ENCODE measurements around the gene SPTBN1. TPM values are rescaled to one million over a fixed set of nuclear protein-coding genes. Genes with fewer than 3 reads are reported as not detected.

SPTBN1 gene
- total and polyA plus RNA-seq, 2 of the 13 experiments (the other 11 are each of a cell fraction or from before 2014, with no cell fraction given), result 123 to 299 TPM

GRCh38 chr2:54613794-54614257 lies 157.7 kb downstream of the SPTBN1 start (continued):
- TF ChIP-seq, protein P1, sequence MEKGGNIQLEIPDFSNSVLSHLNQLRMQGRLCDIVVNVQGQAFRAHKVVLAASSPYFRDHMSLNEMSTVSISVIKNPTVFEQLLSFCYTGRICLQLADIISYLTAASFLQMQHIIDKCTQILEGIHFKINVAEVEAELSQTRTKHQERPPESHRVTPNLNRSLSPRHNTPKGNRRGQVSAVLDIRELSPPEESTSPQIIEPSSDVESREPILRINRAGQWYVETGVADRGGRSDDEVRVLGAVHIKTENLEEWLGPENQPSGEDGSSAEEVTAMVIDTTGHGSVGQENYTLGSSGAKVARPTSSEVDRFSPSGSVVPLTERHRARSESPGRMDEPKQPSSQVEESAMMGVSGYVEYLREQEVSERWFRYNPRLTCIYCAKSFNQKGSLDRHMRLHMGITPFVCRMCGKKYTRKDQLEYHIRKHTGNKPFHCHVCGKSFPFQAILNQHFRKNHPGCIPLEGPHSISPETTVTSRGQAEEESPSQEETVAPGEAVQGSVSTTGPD (CRISPR knock-in tag; IDR thresholded peaks at IDR 0.05), result no peak
- TF ChIP-seq TBP (CRISPR knock-in tag; IDR thresholded peaks at IDR 0.05), result no peak
- TF ChIP-seq, protein P2, sequence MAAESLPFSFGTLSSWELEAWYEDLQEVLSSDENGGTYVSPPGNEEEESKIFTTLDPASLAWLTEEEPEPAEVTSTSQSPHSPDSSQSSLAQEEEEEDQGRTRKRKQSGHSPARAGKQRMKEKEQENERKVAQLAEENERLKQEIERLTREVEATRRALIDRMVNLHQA (CRISPR knock-in tag; IDR thresholded peaks at IDR 0.05), result no peak

DNA sequence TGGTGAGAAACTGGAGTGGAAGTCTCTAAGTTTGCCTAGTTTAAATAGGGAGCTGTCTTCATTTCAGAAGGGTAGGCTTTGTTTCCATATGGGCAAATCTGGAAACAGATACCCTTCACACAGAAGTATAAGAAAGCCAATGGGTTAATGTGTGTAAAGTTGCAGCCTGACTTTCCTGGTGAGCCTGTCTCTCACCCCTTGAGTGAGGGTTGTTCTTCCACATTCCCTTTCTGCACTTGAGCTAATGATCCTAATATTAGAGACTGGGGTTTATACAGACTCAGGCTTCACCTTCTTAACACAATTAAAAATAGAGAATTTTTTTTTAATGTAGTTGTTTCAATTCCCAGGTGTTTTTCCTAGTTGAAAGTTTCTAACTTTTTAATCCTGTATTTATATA lies 158.7 kb downstream of the SPTBN1 start:
- ATAC-seq, result no peak
- no peak for FAIRE-seq
- H3K27me3 ChIP-seq (ENCODE audit: control insufficient read depth in 1 of 2, insufficient read depth in 2 of 2, low read length in 2 of 2), result no peaks in the 10 kb centered on the region
- H3K4me2 ChIP-seq (ENCODE audit: low read depth, low read length), result no peak overlapping the region
- ChIA-PET POLR2A (no interaction called here), CTCF (ENCODE audit: low intra/inter-chr PET ratio, low total read pairs) (no interaction called here)
- H2AFZ ChIP-seq (ENCODE audit: low read length), result no peak overlapping the region
- no peak overlapping the region for H3K27ac ChIP-seq (ENCODE audit: extremely low read length, insufficient read depth, low read length)
- H3K36me3 ChIP-seq (replicated peaks in 1 of 2; ENCODE audit: control insufficient read depth in 1 of 2, insufficient read depth in 2 of 2, low read length in 2 of 2), result peaks cover 44 to 81% of the 10 kb centered on the region in 2 experiments
- H3K4me3 ChIP-seq (replicated peaks in 1 of 3; ENCODE audit: insufficient read depth in 1 of 3, low read depth in 2 of 3, low read length in 3 of 3), result no peak overlapping the region
- TF ChIP-seq EP300 (IDR thresholded peaks at IDR 0.05; ENCODE audit: low read depth in 2 of 2, low read length in 2 of 2), result no peak
- no peak for TF ChIP-seq EP300 (CRISPR knock-in tag; IDR thresholded peaks at IDR 0.05; ENCODE audit: borderline replicate concordance)
- no peak for TF ChIP-seq CBX5 (CRISPR knock-in tag; IDR thresholded peaks at IDR 0.05; ENCODE audit: borderline replicate concordance)
- no peak for TF ChIP-seq RBM22 (optimal IDR thresholded peaks at IDR 0.05; ENCODE audit: low read length)
- TF ChIP-seq ZNF143 (CRISPR knock-in tag; IDR thresholded peaks at IDR 0.05), result no peak
- no peak for TF ChIP-seq FOXK2 (IDR thresholded peaks at IDR 0.05)
- no peak for TF ChIP-seq ZNF790 (CRISPR knock-in tag; IDR thresholded peaks at IDR 0.05; ENCODE audit: borderline replicate concordance)
- TF ChIP-seq, protein P3, sequence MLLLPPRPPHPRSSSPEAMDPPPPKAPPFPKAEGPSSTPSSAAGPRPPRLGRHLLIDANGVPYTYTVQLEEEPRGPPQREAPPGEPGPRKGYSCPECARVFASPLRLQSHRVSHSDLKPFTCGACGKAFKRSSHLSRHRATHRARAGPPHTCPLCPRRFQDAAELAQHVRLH (CRISPR knock-in tag; IDR thresholded peaks at IDR 0.05; ENCODE audit: borderline replicate concordance, low read depth), result no peak
- TF ChIP-seq GLI4 (CRISPR knock-in tag; IDR thresholded peaks at IDR 0.05; ENCODE audit: borderline replicate concordance), result no peak
- no peak for TF ChIP-seq MTA3 (CRISPR knock-in tag; IDR thresholded peaks at IDR 0.05)
- BruUV-seq (replicated peaks), result no TSS peak
- peaks cover 35% of the 10 kb centered on the region for H4K20me1 ChIP-seq (ENCODE audit: insufficient read depth, low read length)
- no peak overlapping the region for H3K9ac ChIP-seq (ENCODE audit: insufficient read depth, low read depth, low read length)
- peaks cover 73% of the 10 kb centered on the region for H3K79me2 ChIP-seq (ENCODE audit: insufficient read depth, low read length)
- no peaks in the 10 kb centered on the region for H3K9me3 ChIP-seq (ENCODE audit: low read length)
- intact Hi-C loops (cut with micrococcal nuclease; ENCODE audit: unreplicated experiment), result loop anchor here (5.0 kb wide), 1 partner anchor 53 kb away; no protein-coding TSS in a partner anchor
- H3K4me1 ChIP-seq (ENCODE audit: insufficient read depth, low read length), result peaks cover 93% of the 10 kb centered on the region
- in situ Hi-C loops (cut with HindIII; ENCODE audit: extremely low pct_ligation_motif_present, low pct_unique_long_range_greater_than_20kb), result no loop called here
- no peak for DNase-seq (ENCODE audit: low spot score)
